Middle frontal gyrus (tissue), 1 donor: ENCODE data around the gene HES4.
A peak's percentile ranks its signal among the peaks of the same experiment; 100 is the strongest.
"Not testable (repeated sequence)": the region's sequence is repeated elsewhere in the genome, so short reads cannot be mapped to it uniquely, and the experiment has no call there.

Experiments
- DNase-seq: peaks from one replicate; pipeline ENCODE4 v3.0.0-alpha.2; 2015; ENCODE audit warnings: low spot score; ENCODE audit errors: extremely low spot score

Gene HES4

DNA sequence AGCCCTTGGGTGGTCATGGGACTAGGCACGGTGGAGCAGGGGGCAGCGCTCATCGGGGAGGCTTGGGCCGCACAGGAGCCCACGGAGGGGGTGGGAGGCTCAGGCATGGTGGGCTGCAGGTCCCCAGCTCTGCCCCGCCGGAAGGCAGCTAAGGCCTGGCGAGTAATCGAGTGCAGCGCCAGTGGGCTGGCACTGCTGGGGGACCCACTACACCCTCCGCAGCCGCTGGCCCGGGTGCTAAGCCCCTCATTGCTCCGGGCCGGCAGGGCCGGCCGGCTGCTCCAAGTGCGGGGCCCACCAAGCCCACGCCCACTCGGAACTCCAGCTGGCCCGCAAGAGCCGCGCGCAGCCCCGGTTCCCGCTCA lies 18.4 kb upstream of the HES4 start:
- DNase-seq = not testable (repeated sequence)

DNA sequence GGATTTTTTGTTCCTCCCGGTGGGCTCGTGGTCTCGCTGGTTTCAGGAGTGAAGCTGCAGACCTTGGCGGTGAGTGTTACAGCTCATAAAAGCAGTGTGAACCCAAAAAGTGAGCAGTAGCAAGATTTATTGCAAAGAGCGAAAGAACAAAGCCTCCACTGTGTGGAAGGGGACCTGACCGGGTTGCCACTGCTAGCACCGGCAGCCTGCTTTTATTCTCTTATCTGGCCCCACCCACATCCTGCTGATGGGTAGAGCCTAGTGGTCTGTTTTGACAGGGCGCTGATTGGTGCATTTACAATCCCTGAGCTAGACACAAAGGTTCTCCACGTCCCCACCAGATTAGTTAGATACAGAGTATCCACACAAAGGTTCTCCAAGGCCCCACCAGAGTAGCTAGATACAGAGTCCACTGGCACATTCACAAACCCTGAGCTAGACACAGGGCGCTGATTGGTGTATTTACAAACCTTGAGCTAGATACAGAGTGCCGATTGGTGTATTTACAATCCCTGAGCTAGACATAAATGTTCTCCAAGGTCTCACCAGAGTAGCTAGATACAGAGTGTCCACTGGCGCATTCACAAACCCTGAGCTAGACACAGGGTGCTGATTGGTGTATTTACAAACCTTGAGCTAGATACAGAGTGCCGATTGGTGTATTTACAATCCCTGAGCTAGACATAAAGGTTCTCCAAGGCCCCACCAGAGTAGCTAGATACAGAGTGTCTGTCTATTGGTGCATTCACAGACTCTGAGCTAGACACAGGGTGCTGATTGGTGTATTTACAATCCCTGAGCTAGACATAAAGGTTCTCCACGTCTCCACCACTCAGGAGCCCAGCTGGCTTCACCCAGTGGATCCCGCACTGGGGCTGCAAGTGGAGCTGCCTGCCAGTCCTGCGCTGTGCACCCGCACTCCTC lies 17.8 kb upstream of the HES4 start:
- DNase-seq = not testable (repeated sequence)

DNA sequence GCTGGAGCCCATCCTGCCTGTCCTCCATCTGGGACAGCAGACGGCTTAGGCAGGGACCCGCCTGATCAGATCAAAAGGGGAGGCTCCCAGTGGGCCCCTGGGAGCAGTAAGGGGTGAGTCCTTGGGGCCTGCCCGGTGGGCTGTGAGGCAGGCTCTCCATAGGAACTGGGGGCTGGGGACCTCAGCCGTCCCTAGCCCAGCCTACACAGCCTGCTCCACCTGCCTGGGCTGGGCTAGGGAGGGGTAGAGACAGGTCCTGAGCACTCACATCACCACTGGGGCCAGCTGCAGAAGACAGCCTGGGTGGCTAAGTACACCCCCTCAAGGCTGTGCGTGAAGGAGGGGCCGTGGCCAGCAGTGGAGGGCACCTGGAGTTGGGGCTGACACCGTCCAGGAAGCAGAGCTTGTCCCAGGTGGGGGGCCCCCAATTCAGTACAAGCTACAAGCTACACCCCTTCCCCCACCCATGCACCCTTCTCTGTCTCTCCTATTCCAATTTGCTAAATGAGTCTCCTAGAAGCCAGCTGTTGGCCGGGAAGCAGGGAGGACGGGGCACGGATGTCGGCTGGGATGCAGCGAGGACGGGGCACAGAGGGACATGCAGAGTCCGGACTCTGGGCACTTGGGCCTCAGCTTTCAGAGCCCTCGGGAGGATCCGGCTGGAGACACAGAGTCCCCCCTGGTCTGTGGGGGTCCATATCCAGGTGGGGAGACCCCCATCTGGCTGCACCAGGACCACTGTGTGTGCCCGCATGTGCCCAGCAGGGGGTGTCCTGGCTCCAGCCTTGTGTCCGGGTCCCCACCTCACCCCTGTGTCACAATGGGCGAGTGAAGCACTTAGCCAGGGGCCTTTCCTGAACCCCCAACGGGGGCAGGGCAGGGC lies 15.1 kb upstream of the HES4 start:
- DNase-seq = no peak

DNA sequence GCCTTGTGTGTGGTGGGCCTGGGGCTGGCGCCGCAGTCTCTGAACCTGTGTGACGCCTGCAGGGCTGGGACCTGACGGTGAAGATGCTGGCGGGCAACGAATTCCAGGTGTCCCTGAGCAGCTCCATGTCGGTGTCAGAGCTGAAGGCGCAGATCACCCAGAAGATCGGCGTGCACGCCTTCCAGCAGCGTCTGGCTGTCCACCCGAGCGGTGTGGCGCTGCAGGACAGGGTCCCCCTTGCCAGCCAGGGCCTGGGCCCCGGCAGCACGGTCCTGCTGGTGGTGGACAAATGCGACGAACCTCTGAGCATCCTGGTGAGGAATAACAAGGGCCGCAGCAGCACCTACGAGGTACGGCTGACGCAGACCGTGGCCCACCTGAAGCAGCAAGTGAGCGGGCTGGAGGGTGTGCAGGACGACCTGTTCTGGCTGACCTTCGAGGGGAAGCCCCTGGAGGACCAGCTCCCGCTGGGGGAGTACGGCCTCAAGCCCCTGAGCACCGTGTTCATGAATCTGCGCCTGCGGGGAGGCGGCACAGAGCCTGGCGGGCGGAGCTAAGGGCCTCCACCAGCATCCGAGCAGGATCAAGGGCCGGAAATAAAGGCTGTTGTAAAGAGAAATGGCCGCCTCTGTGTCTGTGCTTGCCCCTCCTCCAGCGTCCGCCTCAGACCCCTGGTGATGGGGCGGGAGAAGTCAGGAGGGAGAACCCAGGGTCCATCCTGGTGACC lies 14.2 kb upstream of the HES4 start:
- no peak for DNase-seq

DNA sequence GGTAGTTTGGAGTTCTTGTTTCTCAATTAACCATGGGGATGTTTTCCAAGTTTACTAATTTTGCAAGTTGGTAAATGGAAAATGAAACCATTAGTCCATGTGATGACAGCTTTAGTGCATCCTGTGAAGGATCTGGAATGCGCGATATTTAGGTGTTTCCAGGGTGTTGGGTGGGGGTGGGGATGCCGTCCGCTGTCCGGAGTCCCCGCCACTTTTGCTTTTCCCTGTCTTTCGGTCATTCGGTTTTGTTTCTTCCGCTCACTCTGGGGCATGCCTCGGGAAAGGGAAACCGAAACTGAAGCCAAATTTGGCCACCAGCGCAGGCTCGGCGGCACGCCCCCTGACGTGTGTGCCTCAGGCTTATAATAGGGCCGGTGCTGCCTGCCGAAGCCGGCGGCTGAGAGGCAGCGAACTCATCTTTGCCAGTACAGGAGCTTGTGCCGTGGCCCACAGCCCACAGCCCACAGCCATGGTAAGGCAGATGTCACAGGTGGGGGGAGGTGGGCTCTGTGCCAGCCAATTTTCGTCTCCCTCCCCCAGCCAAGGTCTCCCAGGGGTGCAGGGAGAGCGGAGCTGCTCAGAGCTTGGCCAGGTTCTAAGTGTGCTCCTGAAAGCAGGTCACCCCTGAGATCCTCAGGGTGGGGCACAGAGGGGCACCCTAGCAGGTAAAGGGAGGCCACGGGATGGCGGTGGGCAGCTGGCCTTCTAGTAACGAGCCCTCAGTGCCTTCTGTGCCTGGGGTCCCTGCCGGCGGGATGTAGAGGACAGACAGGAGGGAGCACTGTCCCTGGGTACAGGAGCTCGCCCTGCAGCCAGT lies 13.4 kb upstream of the HES4 start, which contains the start of gene ISG15:
Gene ISG15 (plus strand): TSS at position 393 of the 817 bp plus-strand sequence. CDS start 77 bp downstream, at position 470.
- DNase-seq = peak; percentile 70

DNA sequence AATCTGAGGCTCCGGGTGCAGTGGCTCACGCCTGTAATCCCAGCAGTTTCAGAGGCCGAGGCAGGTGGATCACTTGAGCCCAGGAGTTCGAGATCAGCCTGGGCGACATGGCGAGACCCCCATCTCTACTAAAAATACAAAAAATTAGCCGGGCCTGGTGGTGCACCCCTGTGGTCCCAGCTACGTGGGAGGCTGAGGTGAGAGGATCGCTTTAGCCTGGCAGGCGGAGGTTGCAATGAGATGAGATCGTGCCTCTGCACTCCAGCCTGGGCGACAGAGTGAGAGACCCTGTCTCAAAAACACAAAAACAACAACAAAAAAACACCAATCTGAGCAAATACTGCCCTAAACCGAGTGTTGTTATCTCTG lies 12.8 kb upstream of the HES4 start:
- not testable (repeated sequence) for DNase-seq

DNA sequence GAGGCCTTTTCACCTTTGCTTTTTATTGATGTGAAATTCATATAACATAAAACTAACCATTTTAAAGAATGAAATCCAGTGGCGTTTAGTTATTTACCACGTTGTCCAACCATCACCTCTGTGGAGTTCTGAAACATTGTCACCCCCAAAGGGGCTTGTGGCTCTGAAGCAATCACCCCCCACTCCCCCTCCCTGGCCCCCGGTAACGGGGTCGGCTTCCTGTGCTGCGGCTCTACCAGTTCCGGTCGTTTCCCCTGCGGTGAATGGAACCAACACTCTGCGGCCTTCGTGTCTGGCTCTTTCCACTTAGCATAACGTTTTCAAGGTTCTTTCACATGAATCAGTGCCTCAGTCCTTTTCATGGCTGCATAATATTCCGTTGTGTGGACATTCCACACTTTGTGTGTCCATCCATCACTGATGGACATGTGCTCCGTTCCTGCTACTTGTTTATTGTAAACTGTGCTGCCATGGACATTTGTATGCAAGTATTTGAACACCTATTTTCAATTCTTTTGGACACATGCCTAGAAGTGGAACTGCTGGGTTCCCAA lies 11.6 kb upstream of the HES4 start:
- DNase-seq = no peak

DNA sequence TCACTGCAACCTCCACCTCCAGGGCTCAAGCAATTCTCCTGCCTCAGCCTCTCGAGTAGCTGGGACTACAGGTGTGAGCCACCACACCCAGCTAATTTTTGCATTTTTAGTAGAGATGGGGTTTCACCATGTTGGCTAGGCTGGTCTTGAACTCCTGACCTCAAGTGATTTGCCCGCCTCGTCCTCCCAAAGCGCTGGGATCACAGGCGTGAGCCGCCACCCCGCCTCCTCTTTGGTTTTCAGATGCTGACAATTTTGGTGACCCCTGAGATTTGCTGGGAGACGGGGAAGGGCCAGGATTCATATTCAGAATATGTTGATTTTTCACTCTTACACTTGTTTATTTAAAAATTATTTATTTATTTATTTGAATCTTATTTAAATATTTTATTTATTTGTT lies 10.2 kb upstream of the HES4 start:
- DNase-seq = not testable (repeated sequence)

DNA sequence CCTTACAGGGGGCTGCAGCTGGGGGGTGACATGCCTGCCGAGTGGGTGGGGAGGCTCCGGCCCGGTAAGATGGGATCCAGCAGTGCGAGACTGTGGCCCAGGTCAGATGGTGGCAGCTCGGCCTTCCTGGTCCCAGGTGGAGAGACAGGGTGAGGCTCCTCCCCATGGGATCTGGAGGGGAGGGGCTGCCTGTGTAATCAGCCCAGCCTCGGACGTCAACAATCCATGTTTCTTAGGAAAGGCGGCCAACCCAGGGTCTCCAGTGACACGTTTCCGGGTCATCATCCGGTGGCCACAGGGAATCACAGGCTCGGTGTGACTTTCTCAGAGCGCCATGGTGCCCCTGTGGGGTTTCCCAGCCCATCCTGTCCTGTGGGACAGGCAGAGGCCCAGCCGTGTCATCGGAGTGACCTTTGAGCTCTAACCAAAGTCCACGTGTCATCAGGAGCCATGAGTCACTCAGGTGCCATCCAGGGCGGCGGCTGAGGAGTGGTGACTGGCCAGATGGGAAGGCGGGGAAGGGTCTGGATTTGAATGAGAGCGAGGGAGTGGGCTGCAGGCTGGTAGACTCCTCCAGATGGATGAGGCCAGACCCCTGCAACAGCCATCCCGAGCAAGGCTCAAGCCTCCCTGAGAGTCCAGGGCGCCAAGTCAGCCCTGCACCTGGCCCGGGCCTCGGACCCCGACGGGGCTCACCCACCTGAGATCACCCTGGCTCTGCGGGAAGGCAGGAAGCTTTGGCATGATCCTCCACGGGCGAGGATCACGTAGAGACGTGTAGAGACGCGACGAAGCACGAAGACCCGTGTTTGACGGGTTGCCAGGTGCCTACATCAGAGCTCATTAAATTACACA lies 6.6 kb upstream of the HES4 start:
- no peak for DNase-seq

DNA sequence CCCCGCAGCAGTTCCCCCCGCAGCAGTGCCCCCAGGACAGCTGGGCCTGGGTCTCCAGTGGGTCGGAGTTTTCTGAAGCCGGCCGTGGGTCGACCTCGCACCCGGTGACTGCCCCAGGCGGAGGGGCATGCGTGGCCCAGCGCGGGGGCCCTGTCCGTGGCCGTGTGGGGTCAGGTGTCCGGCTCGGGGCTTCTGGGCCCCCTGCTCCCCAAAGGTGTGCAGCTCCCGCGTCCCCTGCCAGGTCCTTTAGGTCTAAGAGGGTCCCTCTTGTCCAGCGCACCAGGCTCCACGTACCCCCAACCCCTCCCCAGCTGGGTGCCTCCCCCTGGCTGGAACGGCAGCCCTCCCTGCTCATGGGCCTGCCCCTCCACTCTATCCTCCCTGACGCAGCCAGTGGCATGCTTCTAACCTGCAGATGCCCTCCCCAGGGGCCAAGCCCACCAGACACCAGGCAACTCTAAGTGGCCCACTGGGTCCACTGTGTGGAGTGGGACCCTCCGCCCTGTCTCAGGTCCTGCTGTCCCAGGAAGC lies 5.9 kb upstream of the HES4 start:
- no peak for DNase-seq

DNA sequence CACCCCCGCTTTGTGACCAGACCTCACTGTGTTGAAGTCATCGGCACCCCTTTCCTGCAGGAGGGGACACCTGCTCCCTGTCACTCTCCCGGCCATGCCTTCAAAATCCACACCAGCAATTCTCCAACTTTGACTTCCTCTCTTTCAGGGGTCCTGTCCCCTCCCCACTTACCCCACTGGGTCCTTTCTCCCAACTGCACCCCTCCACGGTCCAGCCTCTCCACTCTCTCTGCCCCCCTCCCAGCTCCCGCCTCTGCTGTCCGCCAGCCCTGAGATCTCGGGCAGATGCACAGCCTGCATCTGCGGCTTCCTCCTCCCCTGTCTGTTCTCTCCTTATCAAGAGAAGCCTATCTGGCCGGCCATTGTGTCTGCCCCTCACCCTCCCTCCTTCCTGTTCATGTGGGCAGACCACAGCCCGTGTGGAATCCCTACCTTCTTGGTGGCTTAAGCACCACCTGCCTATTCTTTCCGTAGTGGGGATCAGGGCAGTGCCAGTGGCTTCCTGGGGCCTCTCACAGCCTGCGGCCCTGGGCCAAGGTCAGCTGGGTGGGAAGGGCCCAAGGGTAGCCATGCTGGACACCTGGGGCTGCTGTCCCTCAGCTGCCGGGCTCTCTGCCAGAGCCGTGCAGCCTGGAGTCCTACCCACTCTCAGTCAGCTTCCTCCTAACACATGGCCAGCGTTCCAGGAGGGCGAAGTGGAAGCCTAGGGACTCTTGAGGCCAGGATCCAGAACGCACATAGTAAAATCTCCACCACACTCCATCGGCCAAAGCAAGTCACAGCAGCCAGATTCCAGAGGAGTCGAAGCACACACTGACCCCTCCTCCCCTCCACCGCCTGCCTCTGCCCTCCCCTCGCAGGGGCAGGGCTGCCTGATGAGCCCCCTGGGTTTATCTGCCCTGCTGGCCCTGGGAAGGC lies 5.1 kb upstream of the HES4 start:
- no peak for DNase-seq

DNA sequence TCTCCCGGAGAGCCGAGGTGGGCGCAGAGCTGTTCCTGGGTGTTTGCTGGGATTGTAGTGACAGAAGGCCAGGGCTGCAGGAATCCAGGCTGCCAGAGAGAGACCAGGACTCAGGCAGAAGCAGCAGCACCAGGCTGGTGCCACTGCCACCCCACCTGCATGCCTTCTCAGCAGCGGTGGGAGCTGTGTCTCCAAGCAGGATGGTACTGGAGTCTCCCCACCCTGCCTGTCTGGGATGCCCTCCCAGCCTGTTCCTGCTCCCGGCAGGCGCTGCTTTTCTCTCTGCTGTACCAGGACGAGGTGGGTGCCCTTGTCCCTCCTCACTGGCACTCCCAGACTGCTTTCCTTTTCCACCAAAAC lies 4.5 kb upstream of the HES4 start:
- no peak for DNase-seq

DNA sequence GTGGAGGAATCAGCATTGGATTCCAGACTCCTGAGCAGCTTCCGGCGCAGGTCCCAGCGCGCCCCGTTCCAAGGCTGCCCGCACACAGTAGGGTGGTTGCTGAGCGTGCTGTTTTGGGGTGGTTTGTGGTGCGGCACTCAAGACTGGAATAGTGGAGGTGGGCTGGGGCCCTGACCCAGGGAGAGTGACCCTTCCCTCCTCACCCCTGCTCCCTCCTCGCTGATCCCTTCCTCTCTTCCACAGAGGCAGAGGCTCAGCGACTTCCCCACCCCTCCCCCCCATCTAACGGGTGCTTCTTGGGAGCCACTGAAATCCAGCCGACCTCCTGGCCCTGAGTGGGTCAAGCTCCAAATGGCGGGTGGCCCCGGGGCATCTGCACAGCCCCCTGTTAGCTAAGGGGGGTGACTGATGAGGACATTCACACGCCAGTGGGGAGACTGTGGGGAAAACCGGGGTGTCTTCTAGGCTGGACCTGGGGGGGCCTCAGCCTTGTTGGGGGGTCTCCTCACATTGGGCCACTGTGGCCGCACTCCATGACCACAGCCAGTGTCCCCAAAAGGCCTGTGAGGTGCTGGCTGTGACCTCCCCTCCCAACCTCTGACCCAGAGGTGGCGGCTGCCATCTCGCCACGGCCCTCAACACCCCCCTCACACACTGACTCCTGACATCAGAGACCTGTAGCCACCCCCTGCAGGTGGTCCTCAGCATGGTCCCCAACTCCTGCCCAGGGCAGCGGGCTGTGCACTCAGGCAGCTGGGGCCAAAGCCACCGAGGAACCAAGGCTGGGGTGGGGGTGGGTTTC lies 3.9 kb upstream of the HES4 start:
- DNase-seq = no peak

DNA sequence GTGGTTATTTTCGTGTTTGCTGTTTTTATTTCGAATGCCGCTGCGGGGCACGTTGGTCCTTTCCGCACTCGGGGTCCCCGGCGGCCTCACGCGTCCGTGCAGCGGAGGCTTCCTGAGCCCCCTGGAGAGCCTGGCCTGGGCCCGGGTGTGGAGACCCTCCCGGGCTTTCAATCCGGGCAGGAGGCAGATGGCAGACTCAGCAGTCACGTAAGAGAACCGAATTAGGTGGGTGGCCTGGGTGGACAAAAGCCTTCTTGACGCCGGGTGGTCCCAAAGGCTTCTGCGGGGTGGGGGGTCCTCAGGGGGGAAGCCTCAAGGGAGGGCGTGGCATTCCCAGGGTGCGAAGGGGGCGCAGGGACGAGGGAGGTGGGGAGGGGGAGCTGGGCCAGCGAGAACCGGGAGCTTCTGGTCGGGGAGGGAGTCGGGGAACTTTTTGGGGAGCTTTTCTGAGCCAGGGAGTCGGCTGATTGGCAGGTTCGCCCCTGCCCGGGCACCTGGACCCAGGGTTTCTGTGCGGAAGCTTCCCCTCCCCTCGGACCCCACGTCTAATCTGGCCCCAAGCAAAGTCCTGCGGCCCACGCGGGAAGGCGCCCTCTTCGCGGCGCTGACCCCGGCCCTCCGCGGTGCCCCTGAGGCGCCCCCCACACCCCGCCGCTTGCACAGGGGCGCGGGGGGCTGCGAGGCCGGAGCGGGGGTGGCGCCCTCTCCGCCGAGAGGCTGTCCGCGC lies 1.3 kb upstream of the HES4 start:
- DNase-seq = no peak

DNA sequence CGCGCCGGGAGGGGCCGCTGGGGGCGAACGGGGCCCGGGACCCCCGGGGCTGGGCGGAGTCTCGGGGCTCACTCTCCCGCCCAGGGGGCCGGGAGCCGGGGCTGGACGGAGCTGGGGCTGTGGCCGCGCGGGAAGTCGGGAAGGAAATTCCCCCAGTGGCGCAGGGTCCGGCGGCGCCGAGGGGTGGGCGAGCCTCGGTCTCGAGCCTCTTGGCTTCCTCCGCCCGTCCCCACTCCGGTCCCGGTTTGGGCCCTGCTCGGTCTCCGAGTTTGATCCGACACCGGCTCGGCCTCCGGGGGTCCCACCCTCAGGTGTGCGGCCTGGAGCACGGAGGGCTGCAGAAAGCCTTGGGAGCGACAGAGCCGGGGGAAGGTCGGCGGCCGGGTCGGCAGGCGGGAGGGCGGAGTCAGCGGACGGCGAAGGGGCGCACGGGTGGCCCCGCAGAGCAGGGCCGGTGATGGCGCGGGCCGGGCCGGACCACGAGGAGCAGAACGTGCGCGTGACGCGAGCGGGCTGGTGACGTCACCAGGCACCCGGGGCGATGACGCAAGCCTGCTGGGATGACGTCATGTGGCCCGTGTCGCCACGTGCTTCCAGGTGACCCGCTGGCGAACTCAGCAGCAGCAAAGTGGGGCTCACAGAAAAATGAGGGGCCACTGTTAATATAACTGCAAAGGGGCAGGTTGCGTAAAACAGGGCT lies 610 bp upstream of the HES4 start:
- DNase-seq = no peak
